H9 (cell line): ENCODE data around the gene ADGRD1. TPM values are rescaled to one million over a fixed set of nuclear protein-coding genes. Genes with fewer than 3 reads are reported as not detected.

Source experiments
- DNase-seq: peaks from one replicate; pipeline ENCODE4 v3.0.0-alpha.2; 2017
- H2AFZ ChIP-seq: one replicate; pipeline ENCODE4 v1.6.1; 2013; ENCODE audit warnings: mild to moderate bottlenecking, low read length, control low read depth, moderate library complexity
- H2AK5ac ChIP-seq: 2 replicates; pipeline ENCODE4 v1.6.1; 2013; ENCODE audit warnings: low read length, control low read depth, mixed read lengths; ENCODE audit not compliant: insufficient read length
- H2BK120ac ChIP-seq: one replicate; pipeline ENCODE4 v1.6.1; 2013; ENCODE audit warnings: low read depth, mild to moderate bottlenecking, low read length, control low read depth, inconsistent platforms; ENCODE audit not compliant: poor library complexity, severe bottlenecking
- H2BK12ac ChIP-seq: 2 replicates; pipeline ENCODE4 v1.6.1; 2013; ENCODE audit warnings: low read length, control low read depth, mixed read lengths, low read depth; ENCODE audit not compliant: insufficient read length
- H2BK15ac ChIP-seq: 2 replicates; pipeline ENCODE4 v1.6.1; 2013; ENCODE audit warnings: low read depth, low read length, control low read depth
- H2BK20ac ChIP-seq: one replicate; pipeline ENCODE4 v1.6.1; 2013; ENCODE audit warnings: low read depth, mild to moderate bottlenecking, low read length, control low read depth, inconsistent platforms; ENCODE audit not compliant: poor library complexity, severe bottlenecking
- H2BK5ac ChIP-seq: 2 replicates; pipeline ENCODE4 v1.6.1; 2013; ENCODE audit warnings: low read length, control low read depth, mixed read lengths; ENCODE audit not compliant: insufficient read length
- H3K14ac ChIP-seq: 2 replicates; pipeline ENCODE4 v1.6.1; 2013; ENCODE audit warnings: low read length, control low read depth; ENCODE audit not compliant: insufficient read depth
- H3K18ac ChIP-seq: 2 replicates; pipeline ENCODE4 v1.6.1; 2013; ENCODE audit warnings: low read depth, mild to moderate bottlenecking, mixed read lengths, low read length, control low read depth; ENCODE audit not compliant: insufficient read length
- H3K23ac ChIP-seq: 2 replicates; pipeline ENCODE4 v1.6.1; 2013; ENCODE audit warnings: low read length, control low read depth, mixed read lengths, low read depth; ENCODE audit not compliant: insufficient read length
- H3K23me2 ChIP-seq: 2 replicates; pipeline ENCODE4 v1.6.1; 2013; ENCODE audit warnings: low read depth, mild to moderate bottlenecking, mixed read lengths, low read length, control low read depth; ENCODE audit not compliant: insufficient read length, poor library complexity, severe bottlenecking
- H3K27ac ChIP-seq: 2 replicates; pipeline ENCODE4 v1.5.1; 2013; ENCODE audit warnings: low read length, control low read depth, mixed read lengths, low read depth; ENCODE audit not compliant: insufficient read length
- H3K27me3 ChIP-seq: 2 replicates; pipeline ENCODE4 v1.6.1; 2013; ENCODE audit warnings: low read length, control low read depth, inconsistent platforms; ENCODE audit not compliant: insufficient read depth
- H3K4ac ChIP-seq: 2 replicates; pipeline ENCODE4 v1.6.1; 2013; ENCODE audit warnings: low read depth, mild to moderate bottlenecking, control low read depth, inconsistent platforms, low read length, moderate library complexity
- H3K4me1 ChIP-seq: 2 replicates; pipeline ENCODE4 v1.6.1; 2013; ENCODE audit warnings: low read length, control low read depth, inconsistent platforms; ENCODE audit not compliant: insufficient read depth
- H3K4me2 ChIP-seq: 2 replicates; pipeline ENCODE4 v1.6.1; 2013; ENCODE audit warnings: low read length, control low read depth, mixed read lengths; ENCODE audit not compliant: insufficient read length, insufficient read depth
- H3K56ac ChIP-seq: 2 replicates; pipeline ENCODE4 v1.6.1; 2013; ENCODE audit warnings: low read depth, mild to moderate bottlenecking, mixed read lengths, low read length, control low read depth; ENCODE audit not compliant: insufficient read length
- H3K79me1 ChIP-seq: 2 replicates; pipeline ENCODE4 v1.6.1; 2013; ENCODE audit warnings: low read depth, mild to moderate bottlenecking, moderate library complexity, low read length, control low read depth, inconsistent platforms; ENCODE audit not compliant: insufficient read depth, poor library complexity, severe bottlenecking
- H3K79me2 ChIP-seq: 2 replicates; pipeline ENCODE4 v1.6.1; 2013; ENCODE audit warnings: low read length, control low read depth, inconsistent platforms; ENCODE audit not compliant: insufficient read depth
- H3K9ac ChIP-seq: 2 replicates; pipeline ENCODE4 v1.6.1; 2013; ENCODE audit warnings: low read length, control low read depth, mixed read lengths; ENCODE audit not compliant: insufficient read length; ENCODE audit errors: extremely low read depth
- H3K9me3 ChIP-seq: one replicate; pipeline ENCODE4 v1.6.1; 2013; ENCODE audit warnings: low read depth, low read length, inconsistent platforms; ENCODE audit not compliant: control insufficient read depth
- H3T11ph ChIP-seq: one replicate; pipeline ENCODE4 v1.6.1; 2013; ENCODE audit warnings: mild to moderate bottlenecking, low read length, control low read depth, inconsistent platforms
- H4K20me1 ChIP-seq: one replicate; pipeline ENCODE4 v1.6.1; 2013; ENCODE audit not compliant: control insufficient read depth, insufficient read length, insufficient read depth
- H4K5ac ChIP-seq: 2 replicates; pipeline ENCODE4 v1.6.1; 2013; ENCODE audit warnings: low read depth, mild to moderate bottlenecking, mixed read lengths, low read length, control low read depth; ENCODE audit not compliant: insufficient read length
- H4K8ac ChIP-seq: replicated peaks from 2 replicates; pipeline ENCODE4 v1.6.1; 2013; ENCODE audit warnings: low read length, control low read depth, mixed read lengths, low read depth; ENCODE audit not compliant: insufficient read length
- H4K91ac ChIP-seq: 2 replicates; pipeline ENCODE4 v1.6.1; 2013; ENCODE audit warnings: low read depth, mild to moderate bottlenecking, moderate library complexity, mixed read lengths, low read length, control low read depth; ENCODE audit not compliant: insufficient read length
- H3K27ac Mint-ChIP-seq, 3 experiments: 2 replicates in 2 of 3; 3 replicates in 1 of 3; pipeline ENCODE4 v1.8.0; 2020 to 2021; ENCODE audit warnings: mixed read lengths in 3 of 3, mild to moderate bottlenecking in 1 of 3, moderate library complexity in 1 of 3
- H3K27me3 Mint-ChIP-seq: 2 replicates; pipeline ENCODE4 v1.8.0; 2021; ENCODE audit warnings: low read depth, mild to moderate bottlenecking, moderate library complexity, mixed read lengths
- H3K36me3 Mint-ChIP-seq, 3 experiments: 2 replicates in 2 of 3; 3 replicates in 1 of 3; pipeline ENCODE4 v1.8.0; 2020 to 2021; ENCODE audit warnings: low read depth in 3 of 3, mixed read lengths in 3 of 3; ENCODE audit not compliant: insufficient read depth in 1 of 3
- H3K4me1 Mint-ChIP-seq, 2 experiments: 2 replicates each; pipeline ENCODE4 v1.8.0; 2020; ENCODE audit warnings: mixed read lengths in 2 of 2
- H3K4me3 Mint-ChIP-seq, 2 experiments: 2 replicates in 1 of 2; 3 replicates in 1 of 2; pipeline ENCODE4 v1.8.0; 2020 to 2021; ENCODE audit warnings: mild to moderate bottlenecking in 2 of 2, mixed read lengths in 2 of 2, moderate library complexity in 1 of 2
- H3K9me3 Mint-ChIP-seq, 2 experiments: 2 replicates in 1 of 2; 3 replicates in 1 of 2; pipeline ENCODE4 v1.8.0; 2020; ENCODE audit warnings: mild to moderate bottlenecking in 2 of 2, mixed read lengths in 2 of 2, moderate library complexity in 1 of 2
- WGBS: extraction: QIAGEN DNeasy Blood & Tissue Kit; methylation state at CpG from one replicate; pipeline ENCODE4 v1.1.7; 2013; ENCODE audit warnings: missing lambda C conversion rate, low lambda C conversion rate, mixed read lengths; ENCODE audit not compliant: insufficient read length; ENCODE audit errors: extremely low coverage; 5-methylcytosine and 5-hydroxymethylcytosine counted together
- total RNA-seq: library from RNA; stranded (reverse); gene quantifications from 2 replicates; pipeline ENCODE4 v1.2.1, GENCODE V29; 2021
- TF ChIP-seq, protein P1 (sequence below): fragments of 200-600 bp; sonication (generic); conservative IDR thresholded peaks from 3 replicates; pipeline ENCODE4 v1.8.0; 2021; ENCODE audit warnings: antibody characterized with exemption, mild to moderate bottlenecking

ADGRD1 gene
- total RNA-seq, 1 experiment from 2014 or later = 0.52 TPM

DNA sequence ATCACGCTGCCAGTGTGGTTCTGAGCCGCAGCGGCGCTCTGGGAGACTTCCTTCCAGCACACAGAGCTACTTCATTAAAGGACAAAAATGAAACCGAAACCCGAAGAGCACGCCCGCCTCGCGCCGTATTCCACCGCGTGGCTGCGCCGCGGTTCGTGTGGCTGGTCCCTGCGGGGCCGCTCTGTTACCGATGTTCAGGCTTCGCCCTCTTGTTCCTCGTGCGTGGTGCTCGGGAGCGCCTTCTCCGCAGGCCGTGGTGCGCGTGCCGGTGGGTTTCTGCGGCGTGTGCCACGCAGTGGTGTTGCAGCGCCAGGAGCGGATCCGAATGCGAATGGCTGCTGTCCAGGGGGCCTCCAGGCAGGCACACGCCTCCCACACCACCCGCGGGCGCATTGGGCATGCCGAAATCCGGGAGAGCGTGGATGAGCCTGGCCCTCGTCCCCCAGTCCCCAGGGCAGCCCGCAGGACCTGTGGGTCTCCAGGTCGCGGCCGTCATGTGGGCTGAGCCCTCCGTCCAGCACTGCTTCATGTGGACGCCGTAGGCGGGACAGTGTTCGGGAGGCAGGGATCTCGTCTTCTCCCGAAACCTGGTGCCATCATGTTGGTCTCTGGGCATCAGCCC lies 91.2 kb downstream of the ADGRD1 start:
- Histone ChIP-seq H4K20me1 (no peaks in the 10 kb centered on the region), H3K79me1 (no peaks in the 10 kb centered on the region), H3K4me2 (no peak overlapping the region), H3K9ac (no peak overlapping the region), H2BK12ac (no peak overlapping the region), H2BK20ac (no peak overlapping the region), H4K91ac (no peak overlapping the region), H4K8ac (no peak overlapping the region), H2BK15ac (no peak overlapping the region), H2BK5ac (no peak overlapping the region), H2AK5ac (no peak overlapping the region), H3K27ac (no peak overlapping the region), H2AFZ (no peak overlapping the region), H3K56ac (no peak overlapping the region), H4K5ac (no peak overlapping the region), H3K27me3 (no peaks in the 10 kb centered on the region), H3K79me2 (no peaks in the 10 kb centered on the region), H3T11ph (no peak overlapping the region), H3K18ac (no peak overlapping the region), H3K4ac (no peak overlapping the region), H2BK120ac (no peak overlapping the region), H3K14ac (no peak overlapping the region), H3K23ac (no peak overlapping the region), H3K9me3 (no peaks in the 10 kb centered on the region), H3K4me1 (no peaks in the 10 kb centered on the region), H3K23me2 (no peaks in the 10 kb centered on the region)
- peaks cover 3 to 4% of the 10 kb centered on the region in 2 experiments; a peak in 3 of 4 replicates for H3K4me1 Mint-ChIP-seq
- H3K4me3 Mint-ChIP-seq = no peak overlapping the region
- H3K27me3 Mint-ChIP-seq = no peaks in the 10 kb centered on the region; the same call in 1 of the 2 replicates
- H3K9me3 Mint-ChIP-seq = peaks cover 0 to 4% of the 10 kb centered on the region in 2 experiments; a peak in 1 of 5 replicates
- DNase-seq = no peak
- no CpG with 5 or more reads among the region's 56 CpGs for WGBS
- TF ChIP-seq, protein P1, sequence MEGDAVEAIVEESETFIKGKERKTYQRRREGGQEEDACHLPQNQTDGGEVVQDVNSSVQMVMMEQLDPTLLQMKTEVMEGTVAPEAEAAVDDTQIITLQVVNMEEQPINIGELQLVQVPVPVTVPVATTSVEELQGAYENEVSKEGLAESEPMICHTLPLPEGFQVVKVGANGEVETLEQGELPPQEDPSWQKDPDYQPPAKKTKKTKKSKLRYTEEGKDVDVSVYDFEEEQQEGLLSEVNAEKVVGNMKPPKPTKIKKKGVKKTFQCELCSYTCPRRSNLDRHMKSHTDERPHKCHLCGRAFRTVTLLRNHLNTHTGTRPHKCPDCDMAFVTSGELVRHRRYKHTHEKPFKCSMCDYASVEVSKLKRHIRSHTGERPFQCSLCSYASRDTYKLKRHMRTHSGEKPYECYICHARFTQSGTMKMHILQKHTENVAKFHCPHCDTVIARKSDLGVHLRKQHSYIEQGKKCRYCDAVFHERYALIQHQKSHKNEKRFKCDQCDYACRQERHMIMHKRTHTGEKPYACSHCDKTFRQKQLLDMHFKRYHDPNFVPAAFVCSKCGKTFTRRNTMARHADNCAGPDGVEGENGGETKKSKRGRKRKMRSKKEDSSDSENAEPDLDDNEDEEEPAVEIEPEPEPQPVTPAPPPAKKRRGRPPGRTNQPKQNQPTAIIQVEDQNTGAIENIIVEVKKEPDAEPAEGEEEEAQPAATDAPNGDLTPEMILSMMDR = no peak
- H3K36me3 Mint-ChIP-seq = no peaks in the 10 kb centered on the region
- H3K27ac Mint-ChIP-seq = no peak overlapping the region
